NCI-H1417 (cell line): ENCODE results near the gene GPR162.

Experiments used
- DNase-seq, 3 experiments: peaks; one replicate each; lab custom pipeline; 2025; lab: John Stamatoyannopoulos, UW

Gene GPR162

DNA sequence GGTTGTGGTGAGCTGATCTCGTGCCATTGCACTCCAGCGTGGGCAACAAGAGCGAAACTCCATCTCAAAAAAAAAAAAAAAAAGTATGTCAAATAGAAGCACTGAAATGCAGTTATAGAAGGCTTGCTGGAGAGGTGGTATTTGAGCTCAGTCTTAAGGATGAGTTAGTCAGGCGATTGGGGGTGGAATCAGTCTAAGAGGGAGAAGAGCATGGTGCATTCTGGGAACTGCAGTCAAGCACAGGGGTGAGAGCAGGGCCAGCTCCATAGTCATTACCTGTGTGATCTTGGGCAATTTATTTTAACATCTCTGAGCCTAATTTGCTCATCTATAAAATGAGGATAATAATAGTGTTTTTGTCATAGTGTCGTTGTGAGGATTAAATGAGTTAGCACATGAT lies 13.3 kb downstream of the GPR162 start:
- no peak for DNase-seq

DNA sequence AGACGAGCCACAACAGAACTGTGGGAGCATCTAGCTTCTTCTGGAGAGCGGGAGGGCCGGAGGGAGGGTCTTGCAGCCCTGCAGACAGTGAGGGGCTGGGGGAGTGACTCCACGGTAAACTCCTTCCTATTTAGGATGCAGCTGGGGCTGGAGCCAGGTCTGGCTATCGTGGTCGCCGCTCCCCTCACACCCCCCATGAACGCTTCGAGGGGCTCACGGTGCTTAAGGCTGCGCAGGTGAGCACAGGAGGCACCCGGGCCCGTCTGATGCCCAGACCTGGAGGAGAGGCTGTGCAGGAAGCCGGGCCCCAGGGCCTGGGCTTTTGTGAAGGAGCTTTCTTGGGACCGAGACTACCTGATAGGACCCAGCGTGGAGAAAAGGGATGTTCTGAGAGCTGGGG lies 15.2 kb downstream of the GPR162 start:
- no peak for DNase-seq

DNA sequence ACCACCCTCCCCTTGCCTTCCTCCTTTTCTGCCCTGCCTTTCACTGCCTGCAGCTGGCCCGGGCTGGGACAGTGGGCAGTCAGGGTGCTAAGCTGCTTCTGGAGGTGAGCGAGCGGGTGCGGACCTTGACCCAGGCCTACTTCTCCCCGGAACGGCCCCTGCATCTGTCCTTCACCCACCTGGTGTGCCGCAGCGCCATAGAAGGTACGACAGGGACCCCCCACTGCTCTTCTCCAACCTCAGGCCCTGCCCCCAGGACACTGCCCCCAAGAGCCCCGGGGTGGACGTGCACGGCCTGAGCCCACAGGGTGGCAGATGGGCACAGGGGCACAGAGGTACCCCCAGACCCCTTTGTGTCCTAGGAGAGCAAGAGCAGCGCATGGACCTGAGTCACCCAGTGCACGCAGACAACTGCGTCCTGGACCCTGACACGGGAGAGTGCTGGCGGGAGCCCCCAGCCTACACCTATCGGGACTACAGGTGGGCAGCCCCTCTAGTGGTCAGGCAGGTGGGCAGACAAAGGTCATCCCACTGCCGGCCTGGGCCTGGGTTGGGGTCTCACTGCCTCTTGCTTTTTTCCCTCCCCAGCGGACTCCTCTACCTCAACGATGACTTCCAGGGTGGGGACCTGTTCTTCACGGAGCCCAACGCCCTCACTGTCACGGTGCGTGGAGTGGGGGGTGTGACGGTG lies 15.9 kb downstream of the GPR162 start:
- DNase-seq, result no peak

DNA sequence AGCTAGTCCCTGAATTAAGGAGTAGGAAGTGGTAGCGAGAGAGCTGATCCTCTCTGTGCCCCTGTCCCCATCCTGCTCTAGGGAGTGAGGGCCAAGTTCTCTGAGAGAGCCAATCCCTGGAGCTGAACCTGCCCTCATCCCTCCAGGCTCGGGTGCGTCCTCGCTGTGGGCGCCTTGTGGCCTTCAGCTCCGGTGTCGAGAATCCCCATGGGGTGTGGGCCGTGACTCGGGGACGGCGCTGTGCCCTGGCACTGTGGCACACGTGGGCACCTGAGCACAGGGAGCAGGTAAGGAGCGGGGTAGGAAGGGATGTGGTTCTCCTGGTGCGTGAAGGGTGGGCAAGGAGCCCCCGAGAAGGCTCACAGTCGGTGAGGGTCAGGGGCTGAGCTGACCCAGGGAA lies 17.2 kb downstream of the GPR162 start:
- no peak for DNase-seq

DNA sequence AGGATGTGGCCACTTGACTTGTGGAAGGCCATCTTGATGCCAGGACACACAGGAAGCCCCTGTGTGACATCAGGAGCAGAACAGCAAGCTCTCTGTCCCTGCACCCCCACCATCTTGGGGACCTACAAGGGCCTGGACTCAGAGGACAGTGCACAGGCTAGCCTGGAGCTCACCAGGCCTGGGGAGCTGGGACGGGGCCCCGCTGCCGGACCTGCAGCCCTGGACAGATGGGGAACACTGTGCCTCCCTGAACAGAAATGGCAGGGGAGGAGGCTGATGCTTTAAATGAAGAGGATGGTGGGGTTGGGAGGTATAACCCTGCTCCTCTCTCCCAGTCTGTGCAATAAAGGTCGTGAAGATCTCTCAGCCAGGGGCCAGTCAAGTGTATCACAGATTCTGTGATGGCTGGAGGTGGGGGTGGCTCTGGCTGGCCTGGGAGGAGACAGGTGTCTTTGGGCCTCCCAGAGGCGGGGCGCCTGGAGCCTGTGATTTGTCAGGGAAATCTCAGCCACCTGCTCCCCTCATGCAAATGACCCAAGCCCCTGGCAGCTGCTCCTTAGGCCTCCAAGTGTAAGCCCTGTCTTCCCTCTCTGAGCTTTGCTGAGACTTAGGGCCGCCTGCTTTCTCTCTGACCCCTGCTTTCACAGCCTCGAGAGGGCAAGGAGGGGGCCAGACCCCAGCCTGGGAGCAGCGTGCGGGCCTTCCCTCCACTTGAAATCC lies 18.0 kb downstream of the GPR162 start:
- DNase-seq, result peak; percentile 75 to 88 (median 85)

DNA sequence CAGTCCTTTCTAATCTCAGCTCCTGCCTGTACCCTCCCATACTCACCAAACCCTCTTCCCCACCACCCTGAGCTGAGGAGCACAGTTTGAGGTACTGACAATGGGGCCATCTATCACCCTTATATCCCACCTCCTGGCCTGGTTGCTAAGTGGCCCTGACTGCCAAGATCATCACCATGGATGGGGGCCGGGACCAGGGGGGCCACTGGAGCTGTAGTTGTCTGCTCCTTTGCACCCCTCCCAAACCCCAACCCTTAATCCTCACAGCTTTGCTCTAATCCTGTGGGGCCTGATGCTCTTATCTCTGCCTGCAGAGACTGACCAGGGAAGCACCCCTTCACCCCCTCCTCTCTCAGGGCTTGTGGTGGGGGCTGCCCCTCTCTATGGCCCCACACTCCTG lies 18.7 kb downstream of the GPR162 start:
- DNase-seq, result no peak

DNA sequence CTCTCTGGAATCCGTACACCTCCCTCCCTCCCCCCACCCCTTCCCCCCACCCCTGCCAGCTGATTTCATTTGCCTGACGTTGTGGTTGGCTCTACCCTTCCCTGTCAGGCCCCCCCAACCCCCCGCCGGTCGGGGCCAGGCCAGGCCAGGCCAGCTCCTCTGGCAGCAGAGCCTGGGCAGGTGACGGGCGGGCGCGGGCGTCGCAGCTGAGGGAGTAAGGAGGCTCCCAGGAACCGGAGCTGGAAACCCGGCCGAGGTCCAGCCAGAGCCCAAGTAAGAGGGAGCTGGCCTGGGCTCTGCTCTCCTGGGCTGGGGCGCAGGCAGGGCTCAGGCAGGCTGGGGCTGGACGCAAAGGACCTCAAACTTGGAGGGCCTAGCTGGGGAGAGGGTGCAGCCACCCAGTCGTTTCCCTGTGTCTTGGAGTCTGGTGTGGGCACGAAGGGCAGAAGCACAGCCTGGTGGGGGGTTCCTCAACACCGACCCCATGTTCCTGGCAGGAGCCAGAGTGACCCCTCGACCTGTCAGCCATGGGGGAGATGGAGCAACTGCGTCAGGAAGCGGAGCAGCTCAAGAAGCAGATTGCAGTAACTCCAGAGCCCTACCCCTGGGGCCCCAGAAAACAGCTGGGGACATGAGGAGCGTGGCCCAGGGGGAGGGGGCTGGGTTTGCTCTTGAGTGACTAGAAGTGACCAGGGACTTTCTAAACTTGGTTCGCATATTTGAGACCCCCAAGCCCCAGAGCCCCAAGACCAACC lies 19.3 kb downstream of the GPR162 start, which contains the start of gene GNB3:
TSS of gene GNB3 (plus strand) at position 165 of the 755 bp plus-strand sequence. CDS start at position 528, 363 bp downstream.
- DNase-seq, result peak in 1 of 3 experiments; percentile 9

DNA sequence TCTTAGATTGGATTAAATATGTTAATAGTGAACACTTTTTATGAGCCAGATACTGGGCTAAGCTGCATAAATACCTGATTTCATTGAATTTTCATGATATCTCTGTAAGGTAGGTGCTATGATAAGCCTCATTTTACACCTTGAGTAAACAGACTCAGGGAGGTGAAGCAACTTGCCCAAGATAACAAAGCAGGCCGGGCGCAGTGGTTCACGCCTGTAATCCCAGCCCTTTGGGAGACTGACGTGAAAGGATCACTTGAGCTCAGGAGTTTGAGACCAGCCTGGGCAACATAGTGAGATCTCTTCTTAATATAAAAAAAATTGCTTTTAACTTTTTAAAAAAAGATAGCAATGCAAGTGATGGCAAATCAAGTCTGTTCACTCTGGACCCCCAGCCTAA lies 20.5 kb downstream of the GPR162 start:
- no peak for DNase-seq

DNA sequence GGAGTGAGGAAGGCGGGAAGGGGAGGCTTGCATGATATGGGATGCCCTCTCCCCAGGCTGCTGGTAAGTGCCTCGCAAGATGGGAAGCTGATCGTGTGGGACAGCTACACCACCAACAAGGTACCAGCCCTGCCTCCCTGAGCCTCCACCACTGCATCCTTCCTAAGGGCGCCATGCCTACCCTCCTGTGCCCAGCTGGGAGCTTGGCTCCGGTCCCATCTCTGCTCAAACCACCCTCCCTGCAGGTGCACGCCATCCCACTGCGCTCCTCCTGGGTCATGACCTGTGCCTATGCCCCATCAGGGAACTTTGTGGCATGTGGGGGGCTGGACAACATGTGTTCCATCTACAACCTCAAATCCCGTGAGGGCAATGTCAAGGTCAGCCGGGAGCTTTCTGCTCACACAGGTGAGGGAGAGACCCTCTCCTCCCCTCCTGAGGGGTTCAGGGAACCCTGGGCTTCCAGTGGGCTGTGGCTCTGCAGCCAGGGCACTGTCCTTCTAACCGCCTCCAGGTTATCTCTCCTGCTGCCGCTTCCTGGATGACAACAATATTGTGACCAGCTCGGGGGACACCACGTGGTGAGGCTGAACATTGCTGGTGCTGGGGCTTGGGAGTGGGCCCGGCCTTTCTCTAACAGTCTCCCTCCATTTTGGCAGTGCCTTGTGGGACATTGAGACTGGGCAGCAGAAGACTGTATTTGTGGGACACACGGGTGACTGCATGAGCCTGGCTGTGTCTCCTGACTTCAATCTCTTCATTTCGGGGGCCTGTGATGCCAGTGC lies 21.7 kb downstream of the GPR162 start:
- DNase-seq, result no peak

DNA sequence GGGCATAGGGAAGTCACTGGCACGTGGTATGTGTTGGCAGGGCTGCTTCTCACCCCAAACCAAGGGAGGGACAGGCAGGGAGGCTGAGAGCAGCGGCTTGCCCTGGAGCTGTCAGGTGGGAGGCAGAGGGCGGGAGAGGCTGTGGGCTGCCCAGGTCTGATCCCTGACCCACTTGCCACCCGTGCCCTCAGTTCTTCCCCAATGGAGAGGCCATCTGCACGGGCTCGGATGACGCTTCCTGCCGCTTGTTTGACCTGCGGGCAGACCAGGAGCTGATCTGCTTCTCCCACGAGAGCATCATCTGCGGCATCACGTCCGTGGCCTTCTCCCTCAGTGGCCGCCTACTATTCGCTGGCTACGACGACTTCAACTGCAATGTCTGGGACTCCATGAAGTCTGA lies 23.8 kb downstream of the GPR162 start:
- DNase-seq, result no peak

DNA sequence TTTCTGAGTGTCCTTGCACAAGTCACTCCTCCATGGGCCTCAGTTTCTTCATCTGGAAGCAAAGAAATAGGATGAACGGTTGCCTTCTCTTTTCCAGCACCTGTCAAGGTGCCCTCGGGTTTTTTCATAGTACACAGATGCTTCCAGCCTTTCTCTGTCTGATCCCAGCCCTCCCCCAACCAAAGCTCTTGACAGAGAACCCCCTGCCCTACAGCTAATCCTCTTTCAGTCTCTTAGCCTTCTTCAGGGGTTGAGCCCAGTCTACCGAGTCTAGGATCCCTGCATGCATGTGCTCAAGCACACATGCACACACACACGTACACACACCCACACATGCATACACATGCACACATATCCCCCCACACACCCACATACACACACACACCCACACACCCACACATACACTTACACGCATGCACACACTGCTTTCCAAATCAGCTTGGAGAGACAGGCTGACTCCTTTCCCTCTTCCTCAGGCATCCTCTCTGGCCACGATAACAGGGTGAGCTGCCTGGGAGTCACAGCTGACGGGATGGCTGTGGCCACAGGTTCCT lies 24.8 kb downstream of the GPR162 start:
- no peak for DNase-seq

DNA sequence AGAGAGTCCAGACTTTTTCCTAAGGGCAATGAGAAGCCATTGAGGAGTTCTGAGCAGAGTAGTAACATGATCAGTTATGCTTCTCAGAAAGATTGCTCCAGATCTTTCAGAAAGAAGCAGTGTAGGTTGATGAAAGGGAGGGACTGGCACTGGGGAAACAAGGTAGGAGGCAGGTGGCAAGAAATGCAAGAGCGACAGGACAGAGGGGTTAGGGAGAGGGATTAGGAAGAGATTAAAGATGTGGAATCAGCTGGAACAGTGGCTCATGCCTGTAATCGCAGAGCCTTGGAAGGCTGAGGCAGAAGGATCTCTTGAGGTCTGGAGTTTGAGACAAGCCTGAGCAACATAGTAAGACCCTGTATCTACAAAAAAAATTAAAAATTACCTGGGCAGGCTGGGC lies 26.1 kb downstream of the GPR162 start:
- DNase-seq, result no peak

DNA sequence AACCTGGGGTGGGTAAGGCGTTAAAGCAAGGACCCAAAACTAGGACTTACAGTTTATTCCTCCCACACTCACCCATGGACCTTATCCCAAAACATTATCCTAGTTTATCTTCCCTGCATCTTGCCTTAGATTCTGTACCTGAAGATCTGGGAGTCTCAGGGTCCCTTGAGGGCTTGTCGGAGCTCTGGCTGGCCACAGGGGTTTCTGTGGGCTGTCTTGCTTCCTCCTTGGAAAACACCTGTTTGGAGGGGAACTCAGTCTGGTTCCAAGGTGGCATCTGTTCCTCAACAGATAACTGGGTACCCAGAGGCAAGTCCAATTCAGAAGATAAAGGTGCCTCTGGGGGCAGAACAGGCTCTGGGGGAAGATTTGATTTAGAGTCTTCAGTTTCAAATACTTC lies 27.8 kb downstream of the GPR162 start:
- no peak for DNase-seq

DNA sequence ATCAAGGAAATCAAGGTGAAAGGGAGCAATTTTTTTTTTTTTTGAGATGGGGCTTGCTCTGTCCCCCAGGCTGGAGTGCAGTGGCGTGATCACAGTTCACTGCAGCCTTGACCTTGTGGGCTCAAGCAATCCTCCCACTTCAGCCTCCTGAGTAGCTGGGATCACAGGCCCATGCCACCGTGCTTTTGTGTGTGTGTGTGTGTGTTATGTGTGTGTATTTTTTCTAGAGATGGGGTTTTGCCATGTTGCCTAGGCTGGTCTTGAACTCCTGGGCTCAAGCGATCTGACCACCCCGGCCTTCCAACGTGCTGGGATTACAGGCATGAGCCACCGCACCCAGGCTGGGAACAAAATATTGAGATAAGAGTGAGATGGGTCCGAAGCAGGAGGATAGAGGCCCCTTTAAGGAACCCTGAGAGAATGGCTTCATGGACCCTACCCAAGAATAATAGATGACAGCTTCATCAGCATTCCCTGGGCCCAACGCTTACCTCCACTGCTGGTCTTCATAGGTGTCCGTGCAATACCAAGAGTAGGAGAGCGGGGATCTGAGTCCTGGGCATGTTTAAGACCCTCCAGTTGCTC lies 28.4 kb downstream of the GPR162 start:
- no peak for DNase-seq

DNA sequence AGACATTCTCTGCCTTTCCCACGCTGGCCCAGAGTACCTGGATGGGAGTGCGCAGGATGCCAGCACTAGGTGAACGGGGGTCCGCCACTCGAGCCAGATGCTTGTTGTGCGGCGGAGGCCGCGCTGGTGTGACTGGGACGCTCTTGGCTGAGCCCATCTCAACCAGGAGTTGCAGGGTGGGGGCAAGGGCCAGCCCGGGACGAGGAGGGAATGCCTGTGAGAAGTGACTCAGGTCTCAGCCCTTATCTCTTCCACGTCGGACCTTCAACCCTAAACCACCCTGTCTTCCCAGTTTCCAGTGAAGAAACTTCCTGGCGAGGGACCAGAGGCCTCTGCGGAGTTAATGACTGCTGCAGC lies 29.2 kb downstream of the GPR162 start:
- DNase-seq, result no peak

DNA sequence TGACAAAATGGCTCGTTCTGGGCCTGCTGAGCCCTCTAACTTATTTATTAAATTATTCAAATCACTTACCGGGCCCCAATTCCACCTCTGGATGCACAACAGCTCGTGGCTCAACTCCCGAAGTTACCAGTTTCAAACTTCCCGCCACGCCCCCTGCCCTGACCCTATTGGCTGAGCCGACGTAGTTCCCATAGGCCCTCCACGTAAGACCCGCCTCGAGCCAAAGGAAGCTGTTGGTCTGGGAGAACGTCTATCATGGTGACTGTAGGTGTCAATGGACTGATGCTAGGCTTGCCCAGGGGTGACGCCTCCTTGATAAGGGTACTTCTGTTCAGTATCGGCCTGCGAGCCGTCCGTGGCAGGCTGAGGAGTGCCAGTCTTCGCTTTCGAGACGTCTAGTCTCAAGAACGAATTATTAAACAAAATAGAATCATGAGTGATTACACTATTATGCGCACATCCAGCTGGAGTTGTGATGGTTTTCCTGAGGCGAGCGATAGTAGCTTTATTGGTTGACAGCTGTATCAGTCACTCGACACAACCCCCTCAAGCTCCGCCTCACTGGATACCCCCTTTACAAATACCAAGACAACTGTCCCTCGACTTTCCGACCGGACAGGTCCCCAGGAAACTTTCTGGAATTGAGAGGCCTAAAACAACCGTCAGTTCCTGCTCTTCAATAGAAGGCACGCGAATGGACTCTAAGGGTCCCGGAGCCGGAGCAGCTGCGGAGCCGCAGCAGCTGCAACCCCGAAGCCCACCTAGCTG lies 29.7 kb downstream of the GPR162 start, which contains the start of gene CDCA3:
TSS of gene CDCA3 (minus strand) at position 134 of the 768 bp plus-strand sequence. CDS start 334 bp downstream, outside the sequence.
- DNase-seq, result peak; percentile 96 to 99 (median 98)

DNA sequence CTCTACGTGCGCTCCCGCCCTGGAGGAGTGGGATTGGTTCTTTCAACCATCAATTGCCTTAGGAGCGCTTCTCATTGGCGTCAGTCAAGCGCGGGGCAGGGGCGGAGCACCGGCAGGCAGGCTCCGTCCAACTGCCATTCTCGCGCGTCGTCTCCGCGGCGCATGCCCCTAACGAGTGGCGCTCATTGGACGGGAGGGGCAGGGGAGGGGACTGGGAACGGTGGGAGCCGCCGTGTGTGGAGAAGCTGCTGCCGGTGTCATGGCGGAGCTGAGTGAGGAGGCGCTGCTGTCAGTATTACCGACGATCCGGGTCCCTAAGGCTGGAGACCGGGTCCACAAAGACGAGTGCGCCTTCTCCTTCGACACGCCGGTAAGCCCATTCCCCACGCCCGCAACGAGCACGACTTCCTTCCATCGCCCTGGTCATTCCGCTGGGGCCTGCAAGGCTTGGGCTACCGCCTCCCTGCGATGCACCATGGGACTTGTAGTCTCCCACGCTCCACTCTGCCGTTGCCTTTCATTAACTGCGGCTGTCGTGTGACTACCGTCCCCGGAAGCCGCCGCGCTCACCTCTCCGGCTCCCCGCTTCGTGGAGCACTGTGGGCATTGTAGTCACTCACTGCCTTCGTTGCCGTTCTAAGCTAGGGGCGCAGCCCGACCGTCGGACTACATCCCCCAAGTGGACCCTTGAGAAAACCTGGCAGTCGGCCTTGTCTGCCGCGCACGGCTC lies 30.5 kb downstream of the GPR162 start, which contains the start of gene USP5:
TSS of gene USP5 (plus strand) at position 230 of the 730 bp plus-strand sequence. CDS start at position 260, 30 bp downstream.
- peak; percentile 99 to 100 (median 100) for DNase-seq

DNA sequence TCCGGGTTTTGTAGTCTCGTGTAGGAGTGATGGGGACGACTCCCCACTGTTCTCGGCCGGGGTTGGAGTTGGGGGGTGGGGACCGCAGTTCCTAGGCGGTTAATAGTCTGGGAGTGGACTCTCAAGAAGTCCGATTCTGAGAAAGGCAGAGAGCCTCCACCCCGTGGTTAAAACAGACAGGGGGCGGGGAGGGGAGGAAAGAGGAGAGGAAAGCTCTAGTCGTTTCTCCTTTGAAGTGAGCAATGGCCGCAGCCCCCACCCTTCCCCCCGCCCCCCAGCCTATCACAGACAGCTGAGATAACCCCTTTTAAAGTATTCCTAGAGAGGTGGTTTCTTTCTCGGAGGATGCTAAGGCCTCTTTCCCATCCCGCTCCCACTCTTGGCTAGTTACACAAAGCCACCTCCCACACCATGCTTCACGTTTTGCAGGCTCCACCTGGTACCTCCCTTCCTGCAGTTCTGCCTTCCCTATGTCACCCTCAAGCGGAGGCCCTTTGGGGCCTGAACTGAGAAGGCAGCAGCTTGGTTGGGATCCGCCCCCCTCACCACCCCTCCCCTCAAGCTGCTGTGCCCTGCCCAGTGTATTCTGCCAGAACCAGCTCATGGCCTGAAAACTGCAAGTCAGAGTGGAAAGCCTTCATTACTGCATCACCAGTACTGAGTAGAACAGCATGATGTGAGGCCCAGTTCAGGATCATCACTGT lies 31.2 kb downstream of the GPR162 start:
- peak in 1 of 3 experiments; percentile 68 for DNase-seq

DNA sequence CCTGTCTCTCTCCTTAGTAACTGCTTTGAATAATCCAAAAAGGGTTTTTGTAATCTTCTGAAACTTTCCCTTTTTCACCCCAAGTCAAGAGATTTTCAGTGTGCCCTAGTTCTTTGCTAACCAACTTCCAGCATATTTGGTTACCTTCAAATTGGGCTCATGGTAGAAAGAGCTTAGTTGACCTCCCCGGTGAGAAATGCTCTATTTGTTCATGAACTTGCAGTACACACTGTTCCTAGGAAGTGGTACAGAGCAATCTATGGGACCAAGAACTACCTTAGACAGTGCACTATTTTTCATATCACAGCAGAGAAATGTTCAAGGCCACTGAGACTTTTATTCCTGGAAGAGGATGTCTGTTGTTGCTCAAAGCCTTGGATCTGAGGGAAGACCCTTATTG lies 32.0 kb downstream of the GPR162 start:
- no peak for DNase-seq
